Stomach (tissue), 4 donors: ENCODE measurements around the gene UBA5.

Experiments
- EP300 ChIP-seq: sonication (generic); formaldehyde crosslinking; IDR thresholded peaks from one replicate; pipeline ENCODE4 v1.6.1; 2017; ENCODE audit warnings: antibody characterized with exemption
- POLR2A ChIP-seq, 4 donors: fragments of 450-650 bp; IDR thresholded peaks; one replicate each; pipeline ENCODE4 v1.6.1; 2016; ENCODE audit warnings: antibody characterized with exemption in 4 of 4, control low read depth in 2 of 4, mild to moderate bottlenecking in 1 of 4, moderate library complexity in 1 of 4
- TF ChIP-seq, protein P1 (sequence below), 7 experiments: fragments of 450-650 bp in 4 of 7; fragments of 200-600 bp in 3 of 7; sonication (generic) in 3 of 7; IDR thresholded peaks; one replicate each; pipeline ENCODE4 v1.5.1; 2016 to 2019; ENCODE audit warnings: antibody characterized with exemption in 7 of 7, control low read depth in 2 of 7, mild to moderate bottlenecking in 1 of 7

DNA sequence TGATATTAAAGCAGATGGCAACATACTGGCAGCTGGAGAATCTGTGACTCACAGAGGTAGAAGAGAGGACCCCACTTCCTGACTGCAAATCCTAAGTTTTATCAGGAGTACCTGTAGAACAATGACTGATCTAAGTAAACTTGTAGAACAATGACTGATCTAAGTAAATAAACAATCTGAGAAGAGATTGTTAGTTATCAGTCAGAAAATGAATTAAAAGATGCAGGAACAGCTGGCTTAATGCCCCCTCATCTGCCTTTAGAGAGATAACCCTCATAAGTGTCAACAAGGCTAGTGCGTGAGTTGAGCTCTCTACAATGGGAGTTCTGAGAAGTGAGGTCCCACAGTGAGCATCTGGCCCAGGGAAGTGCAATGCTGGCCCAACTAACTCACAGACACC is 15.1 kb upstream of the UBA5 start:
- no peak for TF ChIP-seq POLR2A (IDR thresholded peaks at IDR 0.05)
- TF ChIP-seq, protein P1, sequence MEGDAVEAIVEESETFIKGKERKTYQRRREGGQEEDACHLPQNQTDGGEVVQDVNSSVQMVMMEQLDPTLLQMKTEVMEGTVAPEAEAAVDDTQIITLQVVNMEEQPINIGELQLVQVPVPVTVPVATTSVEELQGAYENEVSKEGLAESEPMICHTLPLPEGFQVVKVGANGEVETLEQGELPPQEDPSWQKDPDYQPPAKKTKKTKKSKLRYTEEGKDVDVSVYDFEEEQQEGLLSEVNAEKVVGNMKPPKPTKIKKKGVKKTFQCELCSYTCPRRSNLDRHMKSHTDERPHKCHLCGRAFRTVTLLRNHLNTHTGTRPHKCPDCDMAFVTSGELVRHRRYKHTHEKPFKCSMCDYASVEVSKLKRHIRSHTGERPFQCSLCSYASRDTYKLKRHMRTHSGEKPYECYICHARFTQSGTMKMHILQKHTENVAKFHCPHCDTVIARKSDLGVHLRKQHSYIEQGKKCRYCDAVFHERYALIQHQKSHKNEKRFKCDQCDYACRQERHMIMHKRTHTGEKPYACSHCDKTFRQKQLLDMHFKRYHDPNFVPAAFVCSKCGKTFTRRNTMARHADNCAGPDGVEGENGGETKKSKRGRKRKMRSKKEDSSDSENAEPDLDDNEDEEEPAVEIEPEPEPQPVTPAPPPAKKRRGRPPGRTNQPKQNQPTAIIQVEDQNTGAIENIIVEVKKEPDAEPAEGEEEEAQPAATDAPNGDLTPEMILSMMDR (IDR thresholded peaks at IDR 0.05), result no peak
- TF ChIP-seq EP300, result no peak
